Natural killer cell (primary cell): Measurements from ENCODE around the gene CILP2. TPM values are rescaled to one million over a fixed set of nuclear protein-coding genes. Genes with fewer than 3 reads are reported as not detected.

Source experiments
- ATAC-seq, 3 donors: fragments of 150-1000 bp in 2 of 3; fragments of 200-7000 bp in 1 of 3; cut with Tn5 transposase; 1 replicate in 1 of 3; 2 replicates in 2 of 3; pipeline ENCODE4 v1.10.0; 2021; ENCODE audit warnings: mild to moderate bottlenecking in 2 of 3, moderate library complexity in 2 of 3
- DNase-seq, 2 donors: peaks; one replicate each; pipeline versions ENCODE4 v3.0.0 to v3.0.0-alpha.2; 2013 to 2021; ENCODE audit warnings: mixed read lengths in 1 of 2
- H3K27ac ChIP-seq: one replicate; pipeline ENCODE4 v1.5.1; 2013; ENCODE audit warnings: mild to moderate bottlenecking, low read length
- H3K27me3 ChIP-seq: one replicate; pipeline ENCODE4 v1.6.1; 2013; ENCODE audit warnings: low read length; ENCODE audit not compliant: control insufficient read depth, insufficient read depth
- H3K36me3 ChIP-seq: one replicate; pipeline ENCODE4 v1.6.1; 2013; ENCODE audit warnings: low read length; ENCODE audit not compliant: control insufficient read depth, insufficient read depth
- H3K4me1 ChIP-seq: one replicate; pipeline ENCODE4 v1.6.1; 2013; ENCODE audit warnings: low read length; ENCODE audit not compliant: control insufficient read depth, insufficient read depth
- H3K4me3 ChIP-seq: one replicate; pipeline ENCODE4 v1.5.1; 2013; ENCODE audit warnings: low read length
- H3K9me3 ChIP-seq: one replicate; pipeline ENCODE4 v1.6.1; 2013; ENCODE audit warnings: low read length; ENCODE audit not compliant: control insufficient read depth, insufficient read depth
- H3K27ac Mint-ChIP-seq, 2 donors: one replicate each; pipeline ENCODE4 v1.8.0; 2022; ENCODE audit warnings: mild to moderate bottlenecking in 2 of 2, mixed read lengths in 2 of 2, moderate library complexity in 1 of 2
- H3K27me3 Mint-ChIP-seq, 2 donors: one replicate each; pipeline ENCODE4 v1.8.0; 2022; ENCODE audit warnings: low read depth in 2 of 2, mixed read lengths in 2 of 2
- H3K36me3 Mint-ChIP-seq: one replicate; pipeline ENCODE4 v1.8.0; 2022; ENCODE audit warnings: mixed read lengths
- H3K4me1 Mint-ChIP-seq, 2 donors: one replicate each; pipeline ENCODE4 v1.8.0; 2022; ENCODE audit warnings: mixed read lengths in 2 of 2
- H3K4me3 Mint-ChIP-seq: one replicate; pipeline ENCODE4 v1.8.0; 2022; ENCODE audit warnings: mild to moderate bottlenecking, moderate library complexity, mixed read lengths
- H3K9me3 Mint-ChIP-seq, 2 donors: one replicate each; pipeline ENCODE4 v1.8.0; 2022; ENCODE audit warnings: mixed read lengths in 2 of 2
- WGBS: methylation state at CpG from one replicate; pipeline ENCODE4 v1.1.7; 2013; ENCODE audit warnings: missing lambda C conversion rate; ENCODE audit not compliant: insufficient coverage; 5-methylcytosine and 5-hydroxymethylcytosine counted together
- intact Hi-C: fragments of 100-400 bp; cut with micrococcal nuclease; formaldehyde crosslinking; loops from one replicate; pipeline ENCODE4 v1.14.2; 2022
- total RNA-seq, 4 donors: library from RNA; stranded (reverse); fragments of 120-200 nt in 1 of 4; gene quantifications; one replicate each; pipeline versions ENCODE4 v1.2.3 to v1.2.4, GENCODE V29; 2013 to 2022
- TF ChIP-seq, protein P1 (sequence below): fragments of 200-600 bp; IDR thresholded peaks from one replicate; pipeline ENCODE4 v1.8.0; 2022; ENCODE audit warnings: antibody characterized with exemption

The CILP2 gene
- total RNA-seq, 3 donors from 2014 or later (not counting 1 experiment from before 2014, with no cell fraction given) = 0.05 to 0.20 (median 0.11) TPM

DNA sequence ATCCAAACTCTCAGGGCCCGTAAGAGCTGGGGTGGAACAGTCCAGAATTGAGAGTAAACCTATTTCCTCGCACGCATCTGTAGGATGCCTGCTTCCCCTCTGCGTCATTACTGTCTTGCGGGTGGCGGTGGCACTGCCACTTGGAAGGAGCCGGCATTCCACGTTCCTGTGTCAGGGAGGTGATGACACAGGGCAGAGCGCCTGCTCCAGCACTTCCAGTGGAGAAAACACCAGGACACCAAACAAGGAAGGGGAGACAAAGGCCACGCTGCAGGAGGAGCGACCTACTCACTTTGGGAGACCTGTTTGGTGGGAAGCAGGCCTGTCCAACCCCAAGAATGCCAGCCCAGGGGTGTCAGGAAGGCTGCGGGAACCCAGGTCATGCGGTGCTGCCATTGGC is 43.3 kb downstream of the CILP2 start:
- Mint-ChIP-seq H3K27ac (no peak overlapping the region), H3K4me3 (no peak overlapping the region), H3K4me1 (peaks cover 5 to 11% of the 10 kb centered on the region in 2 donors), H3K36me3 (no peaks in the 10 kb centered on the region), H3K9me3 (no peaks in the 10 kb centered on the region), H3K27me3 (no peaks in the 10 kb centered on the region)
- 98% methylated on average over 13 of the region's 13 CpGs for WGBS
- intact Hi-C loops = no loop called here
- DNase-seq (no peak), ATAC-seq (no peak)
- H3K27ac ChIP-seq = no peak overlapping the region
- H3K27me3 ChIP-seq = no peaks in the 10 kb centered on the region
- TF ChIP-seq, protein P1, sequence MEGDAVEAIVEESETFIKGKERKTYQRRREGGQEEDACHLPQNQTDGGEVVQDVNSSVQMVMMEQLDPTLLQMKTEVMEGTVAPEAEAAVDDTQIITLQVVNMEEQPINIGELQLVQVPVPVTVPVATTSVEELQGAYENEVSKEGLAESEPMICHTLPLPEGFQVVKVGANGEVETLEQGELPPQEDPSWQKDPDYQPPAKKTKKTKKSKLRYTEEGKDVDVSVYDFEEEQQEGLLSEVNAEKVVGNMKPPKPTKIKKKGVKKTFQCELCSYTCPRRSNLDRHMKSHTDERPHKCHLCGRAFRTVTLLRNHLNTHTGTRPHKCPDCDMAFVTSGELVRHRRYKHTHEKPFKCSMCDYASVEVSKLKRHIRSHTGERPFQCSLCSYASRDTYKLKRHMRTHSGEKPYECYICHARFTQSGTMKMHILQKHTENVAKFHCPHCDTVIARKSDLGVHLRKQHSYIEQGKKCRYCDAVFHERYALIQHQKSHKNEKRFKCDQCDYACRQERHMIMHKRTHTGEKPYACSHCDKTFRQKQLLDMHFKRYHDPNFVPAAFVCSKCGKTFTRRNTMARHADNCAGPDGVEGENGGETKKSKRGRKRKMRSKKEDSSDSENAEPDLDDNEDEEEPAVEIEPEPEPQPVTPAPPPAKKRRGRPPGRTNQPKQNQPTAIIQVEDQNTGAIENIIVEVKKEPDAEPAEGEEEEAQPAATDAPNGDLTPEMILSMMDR = no peak
- no peaks in the 10 kb centered on the region for H3K4me1 ChIP-seq
- no peaks in the 10 kb centered on the region for H3K36me3 ChIP-seq
- no peaks in the 10 kb centered on the region for H3K9me3 ChIP-seq
- H3K4me3 ChIP-seq = no peak overlapping the region

DNA sequence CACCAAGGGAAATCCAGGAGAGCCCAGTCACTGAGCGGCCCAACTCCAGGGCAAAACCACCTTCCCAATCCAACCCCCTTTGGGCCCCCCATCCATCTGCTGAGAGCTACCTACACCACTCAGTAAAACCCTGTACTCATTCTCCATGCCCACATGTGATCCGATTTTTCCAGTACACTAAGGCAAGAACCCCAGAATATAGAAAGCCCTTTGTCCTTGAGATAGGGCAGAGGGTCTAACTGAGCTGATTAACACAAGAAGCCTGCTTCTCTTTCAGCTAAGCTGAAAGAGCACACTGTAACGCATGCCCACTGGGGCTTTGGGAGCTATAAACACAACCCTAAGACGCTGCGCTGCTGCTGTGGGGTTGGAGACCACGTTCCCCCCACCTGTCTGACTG is 44.4 kb downstream of the CILP2 start:
- H3K4me1 ChIP-seq = no peaks in the 10 kb centered on the region
- H3K27me3 Mint-ChIP-seq = no peaks in the 10 kb centered on the region
- DNase-seq (no peak), ATAC-seq (no peak)
- H3K36me3 Mint-ChIP-seq = no peaks in the 10 kb centered on the region
- no peak overlapping the region for H3K4me3 Mint-ChIP-seq
- TF ChIP-seq, protein P1 = no peak
- no peaks in the 10 kb centered on the region for H3K36me3 ChIP-seq
- intact Hi-C loops = no loop called here
- H3K9me3 ChIP-seq = no peaks in the 10 kb centered on the region
- no peak overlapping the region for H3K27ac ChIP-seq
- no peaks in the 10 kb centered on the region for H3K27me3 ChIP-seq
- no peak overlapping the region for H3K27ac Mint-ChIP-seq
- WGBS = 95% methylated on average over 6 of the region's 6 CpGs
- peaks cover 5 to 11% of the 10 kb centered on the region in 2 donors for H3K4me1 Mint-ChIP-seq
- H3K4me3 ChIP-seq = no peak overlapping the region
- H3K9me3 Mint-ChIP-seq = no peaks in the 10 kb centered on the region

DNA sequence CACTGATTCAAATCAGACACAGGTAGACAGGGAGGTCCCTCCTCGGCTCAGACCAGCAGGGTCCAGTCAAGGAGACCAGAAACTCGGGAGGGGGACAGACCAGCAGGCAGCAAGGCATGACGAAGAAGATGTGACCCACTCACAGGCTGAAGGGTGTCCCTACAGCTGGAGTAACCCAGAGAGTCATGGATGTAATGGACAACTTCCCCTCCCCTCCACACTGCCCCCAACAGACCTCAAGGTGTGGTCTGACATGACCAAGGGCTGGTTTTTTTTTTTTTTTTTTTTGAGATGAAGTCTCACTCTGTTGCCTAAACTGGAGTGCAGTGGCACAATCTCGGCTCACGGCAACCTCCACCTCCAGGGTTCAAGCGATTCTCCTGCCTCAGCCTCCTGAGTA is 46.3 kb downstream of the CILP2 start:
- ATAC-seq (no peak), DNase-seq (no peak)
- no peaks in the 10 kb centered on the region for H3K36me3 Mint-ChIP-seq
- H3K4me3 Mint-ChIP-seq = no peak overlapping the region
- H3K27ac ChIP-seq = no peak overlapping the region
- intact Hi-C loops = no loop called here
- peaks cover 5 to 11% of the 10 kb centered on the region in 2 donors for H3K4me1 Mint-ChIP-seq
- H3K27ac Mint-ChIP-seq = no peak overlapping the region
- no peaks in the 10 kb centered on the region for H3K9me3 Mint-ChIP-seq
- 97% methylated on average over 6 of the region's 6 CpGs for WGBS
- H3K27me3 ChIP-seq = no peaks in the 10 kb centered on the region
- H3K4me3 ChIP-seq = no peak overlapping the region
- TF ChIP-seq, protein P1 = no peak
- H3K4me1 ChIP-seq = peaks cover 10% of the 10 kb centered on the region
- H3K36me3 ChIP-seq = no peaks in the 10 kb centered on the region
- no peaks in the 10 kb centered on the region for H3K27me3 Mint-ChIP-seq
- no peaks in the 10 kb centered on the region for H3K9me3 ChIP-seq

DNA sequence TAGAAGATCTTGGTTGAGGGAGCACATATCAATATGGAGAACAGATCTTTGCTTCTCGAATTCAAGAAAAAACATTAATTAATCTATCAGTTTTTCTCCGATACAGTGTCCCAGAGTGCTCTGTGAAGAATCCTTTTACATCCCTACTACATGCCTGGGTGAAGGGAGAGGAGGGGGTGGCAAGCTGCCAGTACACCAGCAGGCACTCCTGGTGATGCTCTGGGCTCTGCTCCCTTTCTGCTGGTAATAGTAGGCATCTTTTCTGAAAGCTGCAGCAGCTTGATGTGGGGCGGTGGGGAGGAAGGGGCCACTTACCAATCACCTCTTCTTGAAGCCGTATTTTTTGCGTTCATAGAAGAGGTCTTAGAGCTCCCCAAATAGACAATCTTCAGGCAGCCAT is 49.7 kb downstream of the CILP2 start:
- Mint-ChIP-seq H3K9me3 (no peaks in the 10 kb centered on the region), H3K27me3 (no peaks in the 10 kb centered on the region), H3K4me3 (no peak overlapping the region), H3K4me1 (peaks cover 0 to 16% of the 10 kb centered on the region in 2 donors), H3K27ac (peak overlapping the region in 1 of 2 donors; percentile 79), H3K36me3 (no peaks in the 10 kb centered on the region)
- TF ChIP-seq, protein P1 = no peak
- H3K9me3 ChIP-seq = no peaks in the 10 kb centered on the region
- no peaks in the 10 kb centered on the region for H3K36me3 ChIP-seq
- peaks cover 32% of the 10 kb centered on the region for H3K4me1 ChIP-seq
- no peak overlapping the region for H3K4me3 ChIP-seq
- 97% methylated on average over 3 of the region's 5 CpGs for WGBS
- ATAC-seq (no peak), DNase-seq (no peak)
- intact Hi-C loops = no loop called here
- H3K27ac ChIP-seq = no peak overlapping the region
- no peaks in the 10 kb centered on the region for H3K27me3 ChIP-seq
